ENCODE measurements around the gene MKNK2. TPM values are rescaled to one million over a fixed set of nuclear protein-coding genes. Genes with fewer than 3 reads are reported as not detected.

Gene MKNK2
- total and polyA plus RNA-seq, 10 of the 15 experiments (the other 5 are each of a cell fraction or from before 2014, with no cell fraction given), result 9.6 to 365 (median 69.9) TPM

GRCh38 chr19:2044709-2045500 lies 6.1 kb downstream of the MKNK2 start:
- H3K9ac ChIP-seq (ENCODE audit: control insufficient read depth, insufficient read depth, low read length), result no peak overlapping the region

More at GRCh38 chr19:2044709-2045500, 6.1 kb downstream of the MKNK2 start:
- ATAC-seq, result no peak
- ChIA-PET POLR2A (interaction anchor here (1.0 to 4.3 kb wide), 2 partner anchors 22 to 49 kb away, joined by 3 to 37 read pairs; no protein-coding TSS in a partner anchor), CTCF (interaction anchor here (1.0 kb wide), 1 partner anchor 10 kb away, joined by 3 read pairs; no protein-coding TSS in a partner anchor), RAD21 (ENCODE audit: unreplicated experiment) (interaction anchor here (0.5 kb wide), 2 partner anchors 25 to 39 kb away, joined by 3 to 4 read pairs; no protein-coding TSS in a partner anchor), SMC1A (ENCODE audit: uncharacterized antibody, unreplicated experiment) (no interaction called here)
- H3K4me1 ChIP-seq (ENCODE audit: control insufficient read depth, insufficient read depth, low read length), result peaks cover 50% of the 10 kb centered on the region
- H3K4me2 ChIP-seq (ENCODE audit: control insufficient read depth, insufficient read depth), result peak overlapping the region; percentile 50
- no peak for DNase-seq (ENCODE audit: low read depth, low spot score)
- H3K27ac ChIP-seq (ENCODE audit: control insufficient read depth, insufficient read depth), result no peak overlapping the region
- WGBS (ENCODE audit: insufficient coverage, insufficient replicate concordance, low lambda C conversion rate, missing lambda C conversion rate), result 67% methylated on average over 18 of the region's 18 CpGs
- H3K9me3 ChIP-seq (replicated peaks; ENCODE audit: control insufficient read depth, insufficient read depth, low read length), result no peaks in the 10 kb centered on the region
- H3K36me3 ChIP-seq (ENCODE audit: control insufficient read depth in 2 of 2, insufficient read depth in 2 of 2, low read length in 1 of 2), result peaks cover 17 to 21% of the 10 kb centered on the region in 2 experiments
- intact Hi-C loops (cut with micrococcal nuclease; ENCODE audit: unreplicated experiment) (no loop called here), in situ Hi-C loops (cut with MboI) (no loop called here)
- FAIRE-seq, result no peak
- 0 out of 2 replicates have a peak, but pooled peaks have one; percentile 11 for TF ChIP-seq TCF3 (IDR thresholded peaks at IDR 0.05; ENCODE audit: borderline replicate concordance, insufficient read depth, low read depth, low read length)
- TF ChIP-seq POLR2A (IDR thresholded peaks at IDR 0.05; ENCODE audit: low read depth, low read length), result peak; percentile 43
- TF ChIP-seq MAX (IDR thresholded peaks at IDR 0.05; ENCODE audit: low read depth, low read length), result no peak
- peak; percentile 46 for TF ChIP-seq POLR2AphosphoS5 (IDR thresholded peaks at IDR 0.05; ENCODE audit: low read length)
- no TSS peak for BruUV-seq (replicated peaks)
- no peaks in the 10 kb centered on the region for H3K27me3 ChIP-seq (replicated peaks in 1 of 2; ENCODE audit: control insufficient read depth in 2 of 2, insufficient read depth in 2 of 2, low read length in 1 of 2)
- H4K20me1 ChIP-seq (ENCODE audit: control insufficient read depth, insufficient read depth), result peaks cover 13% of the 10 kb centered on the region
- H2AFZ ChIP-seq (ENCODE audit: control insufficient read depth, low read depth, low read length), result no peak overlapping the region
- peaks cover 68% of the 10 kb centered on the region for H3K79me2 ChIP-seq (ENCODE audit: control insufficient read depth, insufficient read depth, low read length)
- no peak overlapping the region; the same call in 1 of the 2 replicates for H3K4me3 ChIP-seq
